ENCODE data around the gene STK24. TPM values are rescaled to one million over a fixed set of nuclear protein-coding genes. Genes with fewer than 3 reads are reported as not detected.

The STK24 gene
- total and polyA plus RNA-seq, 2 donors (not counting 1 experiment from before 2014, with no cell fraction given): 53.2 to 73.1 TPM

DNA sequence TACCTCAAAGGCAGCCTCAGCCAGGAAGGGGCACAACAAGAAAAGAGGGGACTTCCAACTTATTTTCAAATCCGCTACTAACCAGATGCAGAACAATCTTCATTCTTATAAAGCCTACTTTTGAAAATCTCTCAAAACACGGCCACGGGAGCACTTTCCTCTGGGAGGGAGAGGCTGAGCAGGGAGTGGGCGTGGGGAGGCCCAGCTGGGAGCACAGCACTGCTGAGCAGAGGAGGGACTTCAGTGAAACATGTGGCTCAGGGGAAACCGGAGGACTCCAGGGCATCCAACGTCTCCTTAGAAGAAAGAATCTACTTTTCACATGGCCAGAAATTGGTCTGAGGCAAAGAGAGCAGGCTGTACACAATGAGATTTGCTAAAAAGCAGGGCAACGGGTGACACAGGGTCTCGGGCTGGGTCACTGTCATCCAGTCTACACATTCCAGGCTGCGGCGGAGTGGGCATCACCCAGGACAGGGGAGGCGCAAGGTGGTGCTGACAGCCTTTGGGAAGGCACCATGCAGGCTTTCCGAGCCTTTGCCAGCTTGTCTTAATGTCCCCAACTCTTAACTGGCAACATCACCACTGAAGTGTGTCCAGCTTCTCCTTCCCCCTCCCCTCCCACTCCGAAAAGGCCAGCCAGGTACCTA is 117.1 kb downstream of the STK24 start:
- no peak overlapping the region for H3K4me3 ChIP-seq (replicated peaks in 1 of 4; ENCODE audit: control extremely low read depth in 1 of 4, insufficient read depth in 1 of 4, low read depth in 3 of 4, low read length in 4 of 4)
- H3K27ac ChIP-seq (ENCODE audit: insufficient read depth, low read length): no peak overlapping the region
- peaks cover 28% of the 10 kb centered on the region for H3K36me3 ChIP-seq (ENCODE audit: control insufficient read depth, insufficient read depth, low read length)
- TF ChIP-seq, protein P1, sequence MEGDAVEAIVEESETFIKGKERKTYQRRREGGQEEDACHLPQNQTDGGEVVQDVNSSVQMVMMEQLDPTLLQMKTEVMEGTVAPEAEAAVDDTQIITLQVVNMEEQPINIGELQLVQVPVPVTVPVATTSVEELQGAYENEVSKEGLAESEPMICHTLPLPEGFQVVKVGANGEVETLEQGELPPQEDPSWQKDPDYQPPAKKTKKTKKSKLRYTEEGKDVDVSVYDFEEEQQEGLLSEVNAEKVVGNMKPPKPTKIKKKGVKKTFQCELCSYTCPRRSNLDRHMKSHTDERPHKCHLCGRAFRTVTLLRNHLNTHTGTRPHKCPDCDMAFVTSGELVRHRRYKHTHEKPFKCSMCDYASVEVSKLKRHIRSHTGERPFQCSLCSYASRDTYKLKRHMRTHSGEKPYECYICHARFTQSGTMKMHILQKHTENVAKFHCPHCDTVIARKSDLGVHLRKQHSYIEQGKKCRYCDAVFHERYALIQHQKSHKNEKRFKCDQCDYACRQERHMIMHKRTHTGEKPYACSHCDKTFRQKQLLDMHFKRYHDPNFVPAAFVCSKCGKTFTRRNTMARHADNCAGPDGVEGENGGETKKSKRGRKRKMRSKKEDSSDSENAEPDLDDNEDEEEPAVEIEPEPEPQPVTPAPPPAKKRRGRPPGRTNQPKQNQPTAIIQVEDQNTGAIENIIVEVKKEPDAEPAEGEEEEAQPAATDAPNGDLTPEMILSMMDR (conservative IDR thresholded peaks at IDR 0.05 in 1 of 2, IDR thresholded peaks at IDR 0.05 in 1 of 2; ENCODE audit: low read depth in 1 of 2, low read length in 2 of 2): no peak
- no peak for TF ChIP-seq EZH2 (IDR thresholded peaks at IDR 0.05; ENCODE audit: low read length, missing control alignments)
- H3K4me1 ChIP-seq (ENCODE audit: control insufficient read depth, extremely low read depth, insufficient read depth, low read length): peaks cover 3% of the 10 kb centered on the region
- no peaks in the 10 kb centered on the region for H3K9me3 ChIP-seq (ENCODE audit: control insufficient read depth, insufficient read depth, low read depth, low read length)
- H3K27me3 ChIP-seq (ENCODE audit: control insufficient read depth, insufficient read depth, low read length): no peaks in the 10 kb centered on the region
- no peaks in the 10 kb centered on the region for H4K20me1 ChIP-seq (ENCODE audit: control insufficient read depth, extremely low read depth, insufficient read depth, low read length)
- DNase-seq (ENCODE audit: low read depth in 2 of 2): no peak
- no peak overlapping the region for H3K4me2 ChIP-seq (ENCODE audit: extremely low read depth, insufficient read depth, low read length)
- peaks cover 14% of the 10 kb centered on the region for H3K79me2 ChIP-seq (ENCODE audit: control insufficient read depth, insufficient read depth, low read length)
- no peak overlapping the region for H3K9ac ChIP-seq (ENCODE audit: insufficient read depth, low read length)
- H2AFZ ChIP-seq (ENCODE audit: low read length): no peak overlapping the region

DNA sequence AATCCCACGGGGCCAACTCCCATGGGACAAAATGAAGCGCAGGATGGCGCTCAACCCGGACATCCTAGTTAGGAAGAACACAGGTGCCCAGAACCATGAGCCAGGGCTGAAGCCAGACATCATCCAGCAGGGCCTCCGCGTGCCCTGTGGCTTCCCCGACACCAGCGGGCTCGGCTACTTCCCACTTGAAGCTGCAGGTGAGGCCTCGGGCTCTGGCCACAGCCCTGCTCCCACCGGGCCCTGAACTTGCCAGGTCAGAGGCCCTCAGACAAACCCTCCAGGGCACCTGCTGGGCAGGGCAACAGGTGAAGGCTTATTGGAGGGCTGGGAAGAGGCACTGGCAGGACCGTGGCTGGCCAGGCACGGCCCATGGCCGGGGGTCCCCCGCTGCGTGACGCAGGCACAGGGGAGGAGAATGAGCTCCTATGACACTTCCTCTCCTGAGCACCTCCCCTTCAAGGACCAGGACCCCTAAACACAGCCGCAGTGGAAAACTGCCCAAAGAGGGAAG is 117.7 kb downstream of the STK24 start:
- TF ChIP-seq EZH2 (IDR thresholded peaks at IDR 0.05; ENCODE audit: low read length, missing control alignments): no peak
- TF ChIP-seq, protein P1 (conservative IDR thresholded peaks at IDR 0.05 in 1 of 2, IDR thresholded peaks at IDR 0.05 in 1 of 2; ENCODE audit: low read depth in 1 of 2, low read length in 2 of 2): no peak
- no peak overlapping the region for H2AFZ ChIP-seq (ENCODE audit: low read length)
- no peak overlapping the region for H3K9ac ChIP-seq (ENCODE audit: insufficient read depth, low read length)
- H4K20me1 ChIP-seq (ENCODE audit: control insufficient read depth, extremely low read depth, insufficient read depth, low read length): no peaks in the 10 kb centered on the region
- no peak overlapping the region for H3K4me2 ChIP-seq (ENCODE audit: extremely low read depth, insufficient read depth, low read length)
- peaks cover 13% of the 10 kb centered on the region for H3K79me2 ChIP-seq (ENCODE audit: control insufficient read depth, insufficient read depth, low read length)
- no peaks in the 10 kb centered on the region for H3K27me3 ChIP-seq (ENCODE audit: control insufficient read depth, insufficient read depth, low read length)
- no peak for DNase-seq (ENCODE audit: low read depth in 2 of 2)
- H3K9me3 ChIP-seq (ENCODE audit: control insufficient read depth, insufficient read depth, low read depth, low read length): no peaks in the 10 kb centered on the region
- H3K4me3 ChIP-seq (replicated peaks in 1 of 4; ENCODE audit: control extremely low read depth in 1 of 4, insufficient read depth in 1 of 4, low read depth in 3 of 4, low read length in 4 of 4): no peak overlapping the region
- H3K36me3 ChIP-seq (ENCODE audit: control insufficient read depth, insufficient read depth, low read length): peaks cover 28% of the 10 kb centered on the region
- peaks cover 7% of the 10 kb centered on the region for H3K4me1 ChIP-seq (ENCODE audit: control insufficient read depth, extremely low read depth, insufficient read depth, low read length)
- H3K27ac ChIP-seq (ENCODE audit: insufficient read depth, low read length): no peak overlapping the region

DNA sequence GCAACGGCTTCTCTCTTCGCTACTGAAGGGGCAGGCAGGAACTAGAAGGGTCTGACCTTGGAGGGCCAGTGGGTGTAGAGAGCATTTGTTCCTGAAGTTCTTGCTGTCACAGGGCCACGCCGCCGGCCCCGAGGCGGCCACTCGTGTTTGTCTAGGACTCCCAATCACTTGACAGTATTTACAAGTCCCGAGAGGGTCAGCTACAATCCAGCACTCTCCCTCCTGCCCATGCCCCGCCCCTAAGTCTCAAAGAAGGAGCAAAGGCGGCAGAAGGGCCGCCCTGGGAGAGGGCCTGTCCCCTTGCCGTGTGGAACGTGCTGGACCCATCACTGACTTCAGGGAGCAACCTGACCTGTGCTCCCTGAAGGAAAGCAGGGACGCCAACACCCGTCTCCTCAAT is 118.5 kb downstream of the STK24 start:
- no peak for DNase-seq (ENCODE audit: low read depth in 2 of 2)
- H2AFZ ChIP-seq (ENCODE audit: low read length): no peak overlapping the region
- no peaks in the 10 kb centered on the region for H3K27me3 ChIP-seq (ENCODE audit: control insufficient read depth, insufficient read depth, low read length)
- H3K79me2 ChIP-seq (ENCODE audit: control insufficient read depth, insufficient read depth, low read length): peaks cover 12% of the 10 kb centered on the region
- no peak for TF ChIP-seq EZH2 (IDR thresholded peaks at IDR 0.05; ENCODE audit: low read length, missing control alignments)
- TF ChIP-seq, protein P1 (conservative IDR thresholded peaks at IDR 0.05 in 1 of 2, IDR thresholded peaks at IDR 0.05 in 1 of 2; ENCODE audit: low read depth in 1 of 2, low read length in 2 of 2): no peak
- no peak overlapping the region for H3K4me3 ChIP-seq (replicated peaks in 1 of 4; ENCODE audit: control extremely low read depth in 1 of 4, insufficient read depth in 1 of 4, low read depth in 3 of 4, low read length in 4 of 4)
- no peak overlapping the region for H3K4me2 ChIP-seq (ENCODE audit: extremely low read depth, insufficient read depth, low read length)
- H3K4me1 ChIP-seq (ENCODE audit: control insufficient read depth, extremely low read depth, insufficient read depth, low read length): peaks cover 7% of the 10 kb centered on the region
- H4K20me1 ChIP-seq (ENCODE audit: control insufficient read depth, extremely low read depth, insufficient read depth, low read length): no peaks in the 10 kb centered on the region
- no peak overlapping the region for H3K9ac ChIP-seq (ENCODE audit: insufficient read depth, low read length)
- no peak overlapping the region for H3K27ac ChIP-seq (ENCODE audit: insufficient read depth, low read length)
- H3K9me3 ChIP-seq (ENCODE audit: control insufficient read depth, insufficient read depth, low read depth, low read length): no peaks in the 10 kb centered on the region
- H3K36me3 ChIP-seq (ENCODE audit: control insufficient read depth, insufficient read depth, low read length): peaks cover 28% of the 10 kb centered on the region
